NT2/D1 (cell line): ENCODE measurements around the gene ZNF100.

Experiments used
- SUZ12 ChIP-seq: IDR thresholded peaks from 2 replicates; pipeline ENCODE4 v1.6.1; 2011; ENCODE audit not compliant: insufficient read length, insufficient read depth; ENCODE audit errors: extremely low read depth
- YY1 ChIP-seq: IDR thresholded peaks from 2 replicates; pipeline ENCODE4 v1.6.1; 2011; ENCODE audit not compliant: insufficient read length, insufficient read depth

GRCh38 chr19:21705393-21705792, 62.0 kb downstream of the ZNF100 start:
- TF ChIP-seq YY1, result no peak
- no peak for TF ChIP-seq SUZ12
